Transverse colon (tissue), 4 donors: ENCODE results near the gene ZNRF3.

Source experiments
- CTCF ChIP-seq, 5 experiments: fragments of 200-600 bp in 3 of 5; fragments of 450-650 bp in 2 of 5; sonication (generic) in 3 of 5; IDR thresholded peaks; 1 replicate in 2 of 5; 2 replicates in 3 of 5; pipeline ENCODE4 v1.5.1; 2016 to 2017; ENCODE audit warnings: antibody characterized with exemption in 5 of 5, inconsistent platforms in 3 of 5, mild to moderate bottlenecking in 2 of 5, moderate library complexity in 1 of 5
- POLR2AphosphoS5 ChIP-seq, 3 donors: sonication (generic); formaldehyde crosslinking; IDR thresholded peaks; one replicate each; pipeline ENCODE4 v1.6.1; 2016; ENCODE audit warnings: antibody characterized with exemption in 3 of 3

GRCh38 chr22:29014293-29014692 lies 130.9 kb downstream of the ZNRF3 start:
- TF ChIP-seq CTCF (IDR thresholded peaks at IDR 0.05) (no peak), POLR2AphosphoS5 (IDR thresholded peaks at IDR 0.05) (no peak)
